Liver (tissue), 9 donors: Measurements from ENCODE around the gene CYBB. TPM values are rescaled to one million over a fixed set of nuclear protein-coding genes. Genes with fewer than 3 reads are reported as not detected.

Experiments used
- DNase-seq: peaks from one replicate; pipeline ENCODE4 v3.0.0-alpha.2; 2017; ENCODE audit warnings: low spot score
- H3K27ac ChIP-seq, 2 donors: one replicate each; pipeline ENCODE4 v1.7.0; 2013; ENCODE audit warnings: inconsistent platforms in 2 of 2, low read length in 2 of 2, control low read depth in 1 of 2, low read depth in 1 of 2, mild to moderate bottlenecking in 1 of 2
- H3K27me3 ChIP-seq, 4 donors: one replicate each; pipeline versions ENCODE4 v1.6.1 to v1.7.0; 2013; ENCODE audit warnings: low read length in 3 of 4, inconsistent platforms in 1 of 4, mild to moderate bottlenecking in 1 of 4, moderate library complexity in 1 of 4; ENCODE audit not compliant: control insufficient read depth in 4 of 4, insufficient read depth in 4 of 4
- H3K36me3 ChIP-seq, 4 donors: one replicate each; pipeline versions ENCODE4 v1.6.1 to v1.7.0; 2013; ENCODE audit warnings: low read length in 3 of 4, mild to moderate bottlenecking in 3 of 4, low read depth in 1 of 4, moderate library complexity in 1 of 4; ENCODE audit not compliant: control insufficient read depth in 4 of 4, insufficient read depth in 3 of 4
- H3K4me1 ChIP-seq, 4 donors: one replicate each; pipeline versions ENCODE4 v1.6.1 to v1.7.0; 2013; ENCODE audit warnings: low read length in 3 of 4, mild to moderate bottlenecking in 3 of 4, moderate library complexity in 1 of 4; ENCODE audit not compliant: control insufficient read depth in 4 of 4, insufficient read depth in 4 of 4
- H3K4me3 ChIP-seq, 3 donors: one replicate each; pipeline versions ENCODE4 v1.6.1 to v1.7.0; 2013; ENCODE audit warnings: low read length in 3 of 3, control low read depth in 1 of 3, low read depth in 1 of 3, mild to moderate bottlenecking in 1 of 3
- H3K9ac ChIP-seq, 2 donors: one replicate each; pipeline ENCODE4 v1.7.0; 2013; ENCODE audit warnings: low read length in 2 of 2, mild to moderate bottlenecking in 2 of 2, moderate library complexity in 2 of 2, control low read depth in 1 of 2, low read depth in 1 of 2
- H3K9me3 ChIP-seq, 4 donors: one replicate each; pipeline versions ENCODE4 v1.6.1 to v1.7.0; 2013; ENCODE audit warnings: low read length in 3 of 4; ENCODE audit not compliant: control insufficient read depth in 4 of 4
- EGR1 ChIP-seq, 2 donors: IDR thresholded peaks; 2 replicates each; pipeline ENCODE4 v1.6.1; 2016 to 2018; ENCODE audit warnings: antibody characterized with exemption in 2 of 2, low read depth in 2 of 2
- FOXA2 ChIP-seq: IDR thresholded peaks from 2 replicates; pipeline ENCODE4 v1.6.1; 2016; ENCODE audit warnings: antibody characterized with exemption
- GABPA ChIP-seq, 2 donors: IDR thresholded peaks in 1 of 2; conservative IDR thresholded peaks in 1 of 2; 2 replicates each; pipeline ENCODE4 v1.6.1; 2016; ENCODE audit warnings: antibody characterized with exemption in 2 of 2, mild to moderate bottlenecking in 1 of 2, moderate library complexity in 1 of 2
- HNF4A ChIP-seq, 2 donors: conservative IDR thresholded peaks; 2 replicates each; pipeline ENCODE4 v1.6.1; 2016; ENCODE audit warnings: antibody characterized with exemption in 2 of 2, mild to moderate bottlenecking in 2 of 2
- HNF4G ChIP-seq: IDR thresholded peaks from 2 replicates; pipeline ENCODE4 v1.6.1; 2016; ENCODE audit warnings: antibody characterized with exemption
- NR2F2 ChIP-seq: IDR thresholded peaks from 2 replicates; pipeline ENCODE4 v1.6.1; 2016; ENCODE audit warnings: antibody characterized with exemption
- RAD21 ChIP-seq, 2 donors: IDR thresholded peaks; 2 replicates each; pipeline ENCODE4 v1.6.1; 2016; ENCODE audit warnings: antibody characterized with exemption in 2 of 2, mild to moderate bottlenecking in 2 of 2
- SP1 ChIP-seq: IDR thresholded peaks from 2 replicates; pipeline ENCODE4 v1.6.1; 2018; ENCODE audit warnings: antibody characterized with exemption, mild to moderate bottlenecking
- YY1 ChIP-seq: IDR thresholded peaks from 2 replicates; pipeline ENCODE4 v1.6.1; 2016; ENCODE audit warnings: antibody characterized with exemption, mild to moderate bottlenecking
- WGBS: extraction: QIAGEN DNeasy Blood & Tissue Kit; methylation state at CpG from one replicate; pipeline ENCODE4 v1.1.7; 2013; 5-methylcytosine and 5-hydroxymethylcytosine counted together
- polyA plus RNA-seq, 2 donors: library from polyadenylated mRNA; stranded (reverse) in 1 of 2; unstranded in 1 of 2; fragments of 200-250 nt in 1 of 2; fragments of >200 nt in 1 of 2; fragmentation: Nextera tagmentation in 1 of 2; extraction: Ambion mirVana in 1 of 2; gene quantifications; one replicate each; pipeline versions ENCODE4 v1.2.1 to v1.2.3, GENCODE V29; 2013 to 2015
- total RNA-seq, 2 donors: library from RNA; depleted of rRNA; stranded (reverse); fragments of >200 nt; gene quantifications; one replicate each; pipeline ENCODE4 v1.2.3, GENCODE V29; 2014
- TF ChIP-seq, protein P1 (sequence below): fragments of 150-350 bp; IDR thresholded peaks from 2 replicates; pipeline ENCODE4 v1.5.1; 2017; ENCODE audit warnings: improper control_type of control experiment, low read depth, low read length; ENCODE audit not compliant: missing input control
- TF ChIP-seq, protein P2 (sequence below): IDR thresholded peaks from 2 replicates; pipeline ENCODE4 v1.6.1; 2016; ENCODE audit warnings: antibody characterized with exemption
- TF ChIP-seq, protein P3 (sequence below): IDR thresholded peaks from 2 replicates; pipeline ENCODE4 v1.6.1; 2016; ENCODE audit warnings: antibody characterized with exemption
- TF ChIP-seq, protein P4 (sequence below): IDR thresholded peaks from 2 replicates; pipeline ENCODE4 v1.6.1; 2016; ENCODE audit warnings: antibody characterized with exemption, mild to moderate bottlenecking
- TF ChIP-seq, protein P5 (sequence below): IDR thresholded peaks from 2 replicates; pipeline ENCODE4 v1.6.1; 2016; ENCODE audit warnings: antibody characterized with exemption
- donor health status: healthy.
- donor health status: healthy.
- donor health status: healthy.
- donor health status: healthy.
- donor health status: healthy.

CYBB gene
- total and polyA plus RNA-seq, 4 donors = 2.8 to 65.7 (median 14.5) TPM

DNA sequence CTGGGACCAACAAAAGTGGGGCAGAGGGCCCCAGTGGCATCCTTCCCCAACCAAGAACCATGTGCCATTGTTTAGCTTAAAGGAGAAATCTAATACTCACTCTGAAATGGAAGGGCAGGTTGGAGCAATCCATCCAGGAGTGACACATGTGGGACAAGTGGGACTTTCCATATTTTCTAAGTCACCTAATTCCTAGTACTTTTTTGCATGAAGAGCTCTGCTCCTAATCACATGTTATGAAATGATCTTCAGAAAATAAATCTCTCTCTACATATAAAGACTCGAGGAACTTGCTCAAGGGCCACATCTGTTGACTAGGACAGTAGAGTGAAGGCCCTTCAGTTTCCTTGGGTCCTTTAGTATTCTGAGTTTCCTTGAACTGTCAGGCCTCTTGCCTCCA is 2.5 kb downstream of the CYBB start:
- H3K27me3 ChIP-seq = no peaks in the 10 kb centered on the region
- H3K4me1 ChIP-seq = no peaks in the 10 kb centered on the region
- H3K36me3 ChIP-seq = no peaks in the 10 kb centered on the region
- no peak overlapping the region for H3K9ac ChIP-seq
- WGBS = 89% methylated on average over 1 of the region's 1 CpG
- no peak for TF ChIP-seq GABPA (IDR thresholded peaks at IDR 0.05 in 1 of 2, conservative IDR thresholded peaks at IDR 0.05 in 1 of 2)
- TF ChIP-seq YY1 = no peak
- TF ChIP-seq NR2F2 = no peak
- no peak for TF ChIP-seq SP1
- no peak for TF ChIP-seq FOXA2
- TF ChIP-seq, protein P1, sequence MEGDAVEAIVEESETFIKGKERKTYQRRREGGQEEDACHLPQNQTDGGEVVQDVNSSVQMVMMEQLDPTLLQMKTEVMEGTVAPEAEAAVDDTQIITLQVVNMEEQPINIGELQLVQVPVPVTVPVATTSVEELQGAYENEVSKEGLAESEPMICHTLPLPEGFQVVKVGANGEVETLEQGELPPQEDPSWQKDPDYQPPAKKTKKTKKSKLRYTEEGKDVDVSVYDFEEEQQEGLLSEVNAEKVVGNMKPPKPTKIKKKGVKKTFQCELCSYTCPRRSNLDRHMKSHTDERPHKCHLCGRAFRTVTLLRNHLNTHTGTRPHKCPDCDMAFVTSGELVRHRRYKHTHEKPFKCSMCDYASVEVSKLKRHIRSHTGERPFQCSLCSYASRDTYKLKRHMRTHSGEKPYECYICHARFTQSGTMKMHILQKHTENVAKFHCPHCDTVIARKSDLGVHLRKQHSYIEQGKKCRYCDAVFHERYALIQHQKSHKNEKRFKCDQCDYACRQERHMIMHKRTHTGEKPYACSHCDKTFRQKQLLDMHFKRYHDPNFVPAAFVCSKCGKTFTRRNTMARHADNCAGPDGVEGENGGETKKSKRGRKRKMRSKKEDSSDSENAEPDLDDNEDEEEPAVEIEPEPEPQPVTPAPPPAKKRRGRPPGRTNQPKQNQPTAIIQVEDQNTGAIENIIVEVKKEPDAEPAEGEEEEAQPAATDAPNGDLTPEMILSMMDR = no peak
- TF ChIP-seq, protein P2, sequence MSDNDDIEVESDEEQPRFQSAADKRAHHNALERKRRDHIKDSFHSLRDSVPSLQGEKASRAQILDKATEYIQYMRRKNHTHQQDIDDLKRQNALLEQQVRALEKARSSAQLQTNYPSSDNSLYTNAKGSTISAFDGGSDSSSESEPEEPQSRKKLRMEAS = no peak
- TF ChIP-seq, protein P3, sequence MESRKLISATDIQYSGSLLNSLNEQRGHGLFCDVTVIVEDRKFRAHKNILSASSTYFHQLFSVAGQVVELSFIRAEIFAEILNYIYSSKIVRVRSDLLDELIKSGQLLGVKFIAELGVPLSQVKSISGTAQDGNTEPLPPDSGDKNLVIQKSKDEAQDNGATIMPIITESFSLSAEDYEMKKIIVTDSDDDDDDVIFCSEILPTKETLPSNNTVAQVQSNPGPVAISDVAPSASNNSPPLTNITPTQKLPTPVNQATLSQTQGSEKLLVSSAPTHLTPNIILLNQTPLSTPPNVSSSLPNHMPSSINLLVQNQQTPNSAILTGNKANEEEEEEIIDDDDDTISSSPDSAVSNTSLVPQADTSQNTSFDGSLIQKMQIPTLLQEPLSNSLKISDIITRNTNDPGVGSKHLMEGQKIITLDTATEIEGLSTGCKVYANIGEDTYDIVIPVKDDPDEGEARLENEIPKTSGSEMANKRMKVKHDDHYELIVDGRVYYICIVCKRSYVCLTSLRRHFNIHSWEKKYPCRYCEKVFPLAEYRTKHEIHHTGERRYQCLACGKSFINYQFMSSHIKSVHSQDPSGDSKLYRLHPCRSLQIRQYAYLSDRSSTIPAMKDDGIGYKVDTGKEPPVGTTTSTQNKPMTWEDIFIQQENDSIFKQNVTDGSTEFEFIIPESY = no peak
- TF ChIP-seq, protein P4, sequence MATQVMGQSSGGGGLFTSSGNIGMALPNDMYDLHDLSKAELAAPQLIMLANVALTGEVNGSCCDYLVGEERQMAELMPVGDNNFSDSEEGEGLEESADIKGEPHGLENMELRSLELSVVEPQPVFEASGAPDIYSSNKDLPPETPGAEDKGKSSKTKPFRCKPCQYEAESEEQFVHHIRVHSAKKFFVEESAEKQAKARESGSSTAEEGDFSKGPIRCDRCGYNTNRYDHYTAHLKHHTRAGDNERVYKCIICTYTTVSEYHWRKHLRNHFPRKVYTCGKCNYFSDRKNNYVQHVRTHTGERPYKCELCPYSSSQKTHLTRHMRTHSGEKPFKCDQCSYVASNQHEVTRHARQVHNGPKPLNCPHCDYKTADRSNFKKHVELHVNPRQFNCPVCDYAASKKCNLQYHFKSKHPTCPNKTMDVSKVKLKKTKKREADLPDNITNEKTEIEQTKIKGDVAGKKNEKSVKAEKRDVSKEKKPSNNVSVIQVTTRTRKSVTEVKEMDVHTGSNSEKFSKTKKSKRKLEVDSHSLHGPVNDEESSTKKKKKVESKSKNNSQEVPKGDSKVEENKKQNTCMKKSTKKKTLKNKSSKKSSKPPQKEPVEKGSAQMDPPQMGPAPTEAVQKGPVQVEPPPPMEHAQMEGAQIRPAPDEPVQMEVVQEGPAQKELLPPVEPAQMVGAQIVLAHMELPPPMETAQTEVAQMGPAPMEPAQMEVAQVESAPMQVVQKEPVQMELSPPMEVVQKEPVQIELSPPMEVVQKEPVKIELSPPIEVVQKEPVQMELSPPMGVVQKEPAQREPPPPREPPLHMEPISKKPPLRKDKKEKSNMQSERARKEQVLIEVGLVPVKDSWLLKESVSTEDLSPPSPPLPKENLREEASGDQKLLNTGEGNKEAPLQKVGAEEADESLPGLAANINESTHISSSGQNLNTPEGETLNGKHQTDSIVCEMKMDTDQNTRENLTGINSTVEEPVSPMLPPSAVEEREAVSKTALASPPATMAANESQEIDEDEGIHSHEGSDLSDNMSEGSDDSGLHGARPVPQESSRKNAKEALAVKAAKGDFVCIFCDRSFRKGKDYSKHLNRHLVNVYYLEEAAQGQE = no peak
- TF ChIP-seq, protein P5, sequence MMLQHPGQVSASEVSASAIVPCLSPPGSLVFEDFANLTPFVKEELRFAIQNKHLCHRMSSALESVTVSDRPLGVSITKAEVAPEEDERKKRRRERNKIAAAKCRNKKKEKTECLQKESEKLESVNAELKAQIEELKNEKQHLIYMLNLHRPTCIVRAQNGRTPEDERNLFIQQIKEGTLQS = no peak
- no peak for TF ChIP-seq RAD21 (IDR thresholded peaks at IDR 0.05)
- no peak for TF ChIP-seq HNF4A (conservative IDR thresholded peaks at IDR 0.05)
- no peak for TF ChIP-seq HNF4G
- no peak overlapping the region for H3K4me3 ChIP-seq
- DNase-seq = no peak
- H3K9me3 ChIP-seq = no peaks in the 10 kb centered on the region
- H3K27ac ChIP-seq = no peak overlapping the region

DNA sequence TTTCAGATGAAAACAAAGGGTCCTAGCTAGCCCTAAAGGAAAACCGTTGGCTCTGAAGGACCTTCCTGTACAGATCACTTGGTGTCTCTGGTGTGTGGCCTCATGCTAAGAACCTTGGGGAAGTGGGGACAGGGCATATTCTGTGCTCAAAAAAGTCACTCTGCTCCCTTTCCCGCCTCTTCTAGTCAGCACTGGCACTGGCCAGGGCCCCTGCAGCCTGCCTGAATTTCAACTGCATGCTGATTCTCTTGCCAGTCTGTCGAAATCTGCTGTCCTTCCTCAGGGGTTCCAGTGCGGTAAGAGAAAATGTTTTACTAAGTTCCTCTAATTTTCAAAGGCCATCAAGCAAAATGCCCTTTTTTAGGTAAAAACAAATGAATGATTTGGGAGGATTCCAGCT is 3.4 kb downstream of the CYBB start:
- Histone ChIP-seq H3K27me3 (no peaks in the 10 kb centered on the region), H3K4me3 (no peak overlapping the region), H3K4me1 (no peaks in the 10 kb centered on the region), H3K9ac (no peak overlapping the region), H3K27ac (no peak overlapping the region), H3K9me3 (no peaks in the 10 kb centered on the region), H3K36me3 (no peaks in the 10 kb centered on the region)
- WGBS = 81% methylated on average over 4 of the region's 4 CpGs
- TF ChIP-seq FOXA2 (no peak), EGR1 (IDR thresholded peaks at IDR 0.05; ENCODE audit: low read depth in 2 of 2) (no peak)
- TF ChIP-seq, protein P1 = no peak
- no peak for DNase-seq
